ENCODE results near the gene RAET1L.

DNA sequence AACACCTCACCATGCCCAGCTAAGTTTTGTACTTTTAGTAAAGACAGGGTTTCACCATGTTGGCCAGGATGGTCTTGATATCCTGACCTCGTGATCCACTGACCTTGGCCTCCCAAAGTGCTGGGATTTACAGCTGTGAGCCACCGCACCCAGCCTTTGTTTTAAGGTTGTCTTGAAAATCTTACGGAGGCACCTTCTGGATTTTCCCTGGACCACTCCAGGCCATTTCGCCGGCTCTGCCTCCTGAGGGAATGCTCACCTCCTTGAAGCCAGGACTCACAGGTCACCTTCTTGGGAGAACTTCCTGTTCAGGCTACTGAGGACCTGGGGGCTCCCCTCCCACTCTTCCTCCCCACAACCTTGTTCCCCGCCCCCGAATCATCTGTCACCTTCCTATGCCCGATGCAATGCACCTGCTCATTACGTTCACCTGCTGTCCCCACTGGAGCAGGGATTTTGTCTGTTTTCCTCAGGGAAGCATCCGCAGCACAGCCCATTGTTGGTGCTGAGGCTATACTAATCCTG lies 19.4 kb upstream of the RAET1L start:
- TF ChIP-seq, protein P1, sequence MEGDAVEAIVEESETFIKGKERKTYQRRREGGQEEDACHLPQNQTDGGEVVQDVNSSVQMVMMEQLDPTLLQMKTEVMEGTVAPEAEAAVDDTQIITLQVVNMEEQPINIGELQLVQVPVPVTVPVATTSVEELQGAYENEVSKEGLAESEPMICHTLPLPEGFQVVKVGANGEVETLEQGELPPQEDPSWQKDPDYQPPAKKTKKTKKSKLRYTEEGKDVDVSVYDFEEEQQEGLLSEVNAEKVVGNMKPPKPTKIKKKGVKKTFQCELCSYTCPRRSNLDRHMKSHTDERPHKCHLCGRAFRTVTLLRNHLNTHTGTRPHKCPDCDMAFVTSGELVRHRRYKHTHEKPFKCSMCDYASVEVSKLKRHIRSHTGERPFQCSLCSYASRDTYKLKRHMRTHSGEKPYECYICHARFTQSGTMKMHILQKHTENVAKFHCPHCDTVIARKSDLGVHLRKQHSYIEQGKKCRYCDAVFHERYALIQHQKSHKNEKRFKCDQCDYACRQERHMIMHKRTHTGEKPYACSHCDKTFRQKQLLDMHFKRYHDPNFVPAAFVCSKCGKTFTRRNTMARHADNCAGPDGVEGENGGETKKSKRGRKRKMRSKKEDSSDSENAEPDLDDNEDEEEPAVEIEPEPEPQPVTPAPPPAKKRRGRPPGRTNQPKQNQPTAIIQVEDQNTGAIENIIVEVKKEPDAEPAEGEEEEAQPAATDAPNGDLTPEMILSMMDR (IDR thresholded peaks at IDR 0.05): no peak
- no peak for TF ChIP-seq POLR2A (IDR thresholded peaks at IDR 0.05)

All from Peyer's patch (tissue), 4 donors.